GM12875 (cell line): ENCODE data around the gene CDON.

Experiments
- H3K4me3 ChIP-seq: one replicate; pipeline ENCODE4 v1.5.1; 2011; ENCODE audit warnings: low read depth, low read length, control low read depth
- CTCF ChIP-seq: IDR thresholded peaks from 2 replicates; pipeline ENCODE4 v1.5.1; 2011; ENCODE audit warnings: low read depth, mild to moderate bottlenecking, control low read depth, inconsistent platforms, low read length, moderate library complexity, borderline replicate concordance; ENCODE audit not compliant: insufficient read depth

CDON gene

GRCh38 chr11:125956391-125957134 is 106.1 kb downstream of the CDON start:
- TF ChIP-seq CTCF: no peak
- no peak overlapping the region for H3K4me3 ChIP-seq

DNA sequence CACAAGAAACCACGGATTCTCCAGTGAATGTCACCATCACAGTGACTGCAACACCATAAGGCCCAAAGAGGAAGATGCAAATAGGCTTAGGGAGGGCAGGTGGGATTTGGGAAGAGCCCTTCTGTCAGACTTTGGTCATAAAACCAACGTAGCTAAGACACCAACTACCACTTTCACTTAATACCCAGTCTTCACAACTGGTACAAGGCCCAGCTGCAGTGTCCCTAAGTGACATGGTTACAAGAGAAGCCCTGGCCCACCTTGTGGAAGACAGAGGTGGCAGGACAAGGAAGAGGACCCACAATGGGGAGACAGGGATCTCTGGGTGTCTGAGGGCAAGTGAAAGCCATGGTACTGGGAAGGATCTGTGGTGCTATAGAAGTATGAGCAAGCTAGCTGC is 106.8 kb downstream of the CDON start:
- TF ChIP-seq CTCF: no peak
- no peak overlapping the region for H3K4me3 ChIP-seq

GRCh38 chr11:125954945-125955640 is 107.6 kb downstream of the CDON start:
- no peak overlapping the region for H3K4me3 ChIP-seq
- no peak for TF ChIP-seq CTCF

DNA sequence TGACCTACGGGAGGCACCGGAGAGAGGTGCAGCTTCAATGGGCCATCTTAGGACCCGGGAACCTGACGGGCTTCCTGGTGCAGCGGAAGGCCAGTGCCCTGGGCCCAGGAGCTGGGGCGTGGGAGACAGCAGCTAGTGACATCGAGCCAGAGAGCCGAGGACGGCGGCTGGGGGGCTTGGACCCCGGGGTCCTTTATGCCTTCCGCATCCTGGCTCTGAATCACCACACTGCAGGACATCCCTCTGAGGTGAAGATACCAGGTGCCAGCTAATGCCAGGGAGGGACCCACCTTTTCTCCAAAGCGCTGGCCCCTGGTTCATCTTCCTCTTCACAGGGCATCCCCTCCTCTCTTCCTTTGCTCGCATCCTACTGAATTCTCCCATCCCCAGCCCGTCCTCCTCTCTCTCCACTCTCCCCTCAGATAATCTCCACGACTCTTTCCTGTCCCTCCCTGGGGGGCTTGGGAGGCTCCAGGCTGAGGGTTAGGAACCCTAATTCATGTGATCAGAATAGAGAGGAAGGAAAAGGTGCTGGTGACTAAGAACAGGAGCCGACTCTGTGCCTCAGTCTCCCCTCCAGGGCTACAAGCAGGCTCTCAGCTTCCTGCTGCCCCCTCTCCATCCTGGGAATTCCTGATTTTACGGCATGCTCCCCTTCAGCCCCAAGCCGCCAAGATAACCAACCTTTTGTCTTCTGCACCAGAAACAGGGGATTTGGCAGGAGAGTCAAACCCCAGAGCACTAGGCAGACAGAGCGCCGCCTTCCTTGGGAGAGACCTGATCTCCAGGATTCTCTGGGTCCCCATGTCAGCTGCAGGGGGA is 108.3 kb downstream of the CDON start:
- H3K4me3 ChIP-seq: no peak overlapping the region
- no peak for TF ChIP-seq CTCF

DNA sequence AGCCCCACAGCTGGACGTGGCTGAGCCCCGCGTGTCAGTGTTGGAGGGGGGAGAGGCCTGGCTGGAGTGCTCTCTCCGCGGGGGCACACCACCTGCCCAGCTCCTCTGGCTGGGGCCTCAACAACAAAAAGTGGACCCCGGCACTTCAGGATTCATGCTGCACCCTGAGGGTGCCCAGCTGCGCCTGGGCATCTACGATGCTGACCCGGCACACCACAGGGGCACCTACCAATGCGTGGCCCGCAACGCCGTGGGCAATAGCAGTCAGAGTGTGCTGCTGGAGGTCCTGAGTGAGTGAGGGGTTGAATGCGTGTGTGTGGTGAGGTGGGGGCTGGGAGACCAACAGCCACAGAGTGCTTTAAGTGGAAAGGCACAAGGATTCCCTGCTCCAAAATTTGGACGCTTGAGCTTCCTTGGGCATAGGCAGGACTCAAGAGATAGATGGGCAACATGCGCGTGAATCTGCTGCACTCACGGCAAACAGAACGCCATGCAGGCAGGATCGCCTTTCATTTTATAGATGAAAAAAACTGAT is 109.2 kb downstream of the CDON start:
- H3K4me3 ChIP-seq: no peak overlapping the region
- TF ChIP-seq CTCF: no peak

GRCh38 chr11:125952973-125953372 is 109.7 kb downstream of the CDON start:
- no peak overlapping the region for H3K4me3 ChIP-seq
- TF ChIP-seq CTCF: no peak

- H3K4me3 ChIP-seq: no peak overlapping the region
- TF ChIP-seq CTCF: no peak
These were observed 110.1 kb downstream of the CDON start for GRCh38 chr11:125952559-125952958.
